Uterine smooth muscle cell (primary cell): ENCODE data around the gene SLC38A5. TPM values are rescaled to one million over a fixed set of nuclear protein-coding genes. Genes with fewer than 3 reads are reported as not detected.

Experiments used
- total RNA-seq: library from RNA; depleted of rRNA; stranded (reverse); fragments of >200 nt; gene quantifications from 2 replicates; pipeline ENCODE4 v1.2.3, GENCODE V29; 2014

SLC38A5 gene
- total RNA-seq: 39.9 and 60.2 TPM in 2 replicates

GRCh38 chrX:48470110-48470832 is at the start of gene SLC38A5:
TSS of gene SLC38A5 (minus strand) at chrX:48470260. CDS start at chrX:48467924, 2,336 bp downstream.

GRCh38 chrX:48508400-48509244 is 38.6 kb upstream of the SLC38A5 start, which contains the start of gene PORCN:
TSS of gene PORCN (plus strand) at chrX:48508992. CDS start at chrX:48509821, 829 bp downstream.

DNA sequence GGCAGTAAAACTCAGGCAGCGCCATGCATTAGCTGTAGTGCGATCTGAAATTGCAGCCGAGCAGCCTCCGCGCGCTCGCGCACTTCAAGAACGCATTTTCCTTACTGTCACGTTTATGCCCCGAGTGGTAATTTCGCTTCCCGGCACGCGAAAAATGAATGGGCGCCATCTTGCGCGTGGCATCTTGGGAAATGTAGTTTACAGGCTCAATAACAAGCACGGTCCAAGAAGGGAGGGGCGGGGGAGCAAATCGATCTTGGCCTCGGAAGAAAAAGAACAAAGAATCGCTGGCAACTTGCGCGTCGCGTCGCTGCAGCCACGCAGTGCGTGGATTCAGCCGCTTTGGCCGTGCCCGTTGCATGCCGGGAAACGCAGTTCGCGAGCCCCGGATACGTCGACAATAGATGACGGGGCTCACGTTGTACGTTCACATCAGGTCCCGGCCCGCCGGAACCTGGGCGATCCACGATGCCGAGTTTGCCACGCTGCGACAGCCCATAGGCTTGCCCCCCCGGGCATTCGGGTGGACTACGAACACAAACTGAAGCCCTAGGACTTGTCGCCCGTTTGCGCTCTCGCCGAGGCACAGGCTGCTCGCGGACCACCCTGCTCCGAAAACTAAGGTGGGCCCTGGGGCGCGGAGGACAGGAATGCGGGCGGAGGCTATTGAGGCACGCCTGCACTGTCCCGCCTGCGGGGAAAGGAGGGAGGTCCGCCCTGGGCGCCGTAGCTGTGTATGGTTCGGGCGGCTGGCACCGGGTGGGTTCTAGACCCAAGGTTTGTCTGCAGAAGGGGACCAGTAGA is 5.9 kb upstream of the SLC38A5 start, which contains the start of gene FTSJ1:
TSS of gene FTSJ1 (plus strand) at position 426 of the 804 bp plus-strand sequence. CDS start 1,849 bp downstream, outside the sequence.

DNA sequence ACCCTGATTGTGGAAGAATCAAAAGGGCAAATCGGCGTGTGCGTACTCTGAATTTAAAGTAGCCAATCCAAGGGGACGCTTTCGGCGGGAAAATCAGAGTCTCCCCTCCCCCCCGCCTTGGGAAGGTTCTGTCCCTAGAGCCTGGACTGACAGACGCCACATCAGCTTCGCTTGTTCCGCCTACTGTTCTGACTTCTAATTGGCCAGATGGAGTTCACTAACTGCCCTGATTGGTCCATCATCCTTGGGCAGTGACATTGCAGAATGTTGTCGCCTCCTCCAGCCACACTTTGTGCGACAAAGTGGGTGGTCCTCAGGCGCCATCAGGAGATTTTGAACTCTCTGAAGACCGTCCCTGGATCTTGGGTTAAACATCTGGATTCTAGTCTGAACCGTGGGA is 58.2 kb downstream of the SLC38A5 start, which contains the start of gene SSX4B:
TSS of gene SSX4B (minus strand) at position 101 of the 400 bp plus-strand sequence. CDS start 588 bp downstream, outside the sequence.

Other genes starting within 250 kb of the SLC38A5 start
- gene SSX1, start 214.9 kb downstream of the SLC38A5 start, total RNA-seq: not detected in 2 replicates
- gene SSX3, start 113.6 kb downstream of the SLC38A5 start, total RNA-seq: not detected in 2 replicates
- gene SSX4, start 86.7 kb downstream of the SLC38A5 start, total RNA-seq: not detected in 2 replicates
- gene SSX4B, start 58.3 kb downstream of the SLC38A5 start, total RNA-seq: not detected in 2 replicates
- 44.5 and 62.0 TPM in 2 replicates for gene FTSJ1, start 5.9 kb upstream of the SLC38A5 start, total RNA-seq
- gene PORCN, start 38.7 kb upstream of the SLC38A5 start, total RNA-seq: 4.3 and 5.2 TPM in 2 replicates
- 125 and 167 TPM in 2 replicates for gene EBP, start 51.5 kb upstream of the SLC38A5 start, total RNA-seq
- 3.9 and 6.3 TPM in 2 replicates for gene TBC1D25, start 69.5 kb upstream of the SLC38A5 start, total RNA-seq
- 133 and 321 TPM in 2 replicates for gene RBM3, start 104.2 kb upstream of the SLC38A5 start, total RNA-seq
- 87.4 and 109 TPM in 2 replicates for gene WDR13, start 127.2 kb upstream of the SLC38A5 start, total RNA-seq
- gene WAS, start 213.5 kb upstream of the SLC38A5 start, total RNA-seq: 0.22 and 0.25 TPM in 2 replicates
- gene SUV39H1, start 226.5 kb upstream of the SLC38A5 start, total RNA-seq: 3.2 and 14.1 TPM in 2 replicates